Adipocyte (in vitro differentiated cells): ENCODE measurements around the gene C6orf136.
"Not testable (repeated sequence)": the region's sequence is repeated elsewhere in the genome, so short reads cannot be mapped to it uniquely, and the experiment has no call there.

Experiments used
- DNase-seq: peaks from one replicate; pipeline ENCODE4 v3.0.0-alpha.2; 2015; ENCODE audit warnings: low read depth
- H3K27me3 ChIP-seq: replicated peaks from 2 replicates; pipeline ENCODE4 v1.7.0; 2013; ENCODE audit warnings: mild to moderate bottlenecking, low read length, moderate library complexity; ENCODE audit not compliant: control insufficient read depth, insufficient read depth
- H3K36me3 ChIP-seq: 2 replicates; pipeline ENCODE4 v1.7.0; 2013; ENCODE audit warnings: low read length, mild to moderate bottlenecking, moderate library complexity; ENCODE audit not compliant: control insufficient read depth, insufficient read depth, severe bottlenecking
- H3K4me1 ChIP-seq: 2 replicates; pipeline ENCODE4 v1.7.0; 2013; ENCODE audit warnings: mild to moderate bottlenecking, low read length, moderate library complexity; ENCODE audit not compliant: control insufficient read depth, insufficient read depth
- H3K4me3 ChIP-seq: 2 replicates; pipeline ENCODE4 v1.7.0; 2013; ENCODE audit warnings: mild to moderate bottlenecking, low read length, moderate library complexity
- H3K9ac ChIP-seq: 2 replicates; pipeline ENCODE4 v1.7.0; 2013; ENCODE audit warnings: mild to moderate bottlenecking, low read length, moderate library complexity
- H3K9me3 ChIP-seq: 2 replicates; pipeline ENCODE4 v1.7.0; 2013; ENCODE audit warnings: mild to moderate bottlenecking, low read length, moderate library complexity; ENCODE audit not compliant: control insufficient read depth

C6orf136 gene

GRCh38 chr6:30644769-30645168 is 2.2 kb upstream of the C6orf136 start:
- DNase-seq: no peak
- Histone ChIP-seq H3K4me1 (peaks cover 7% of the 10 kb centered on the region), H3K4me3 (no peak overlapping the region), H3K36me3 (peaks cover 30% of the 10 kb centered on the region), H3K9me3 (no peaks in the 10 kb centered on the region), H3K9ac (no peak overlapping the region), H3K27me3 (no peaks in the 10 kb centered on the region)

GRCh38 chr6:30645989-30646388 is 944 bp upstream of the C6orf136 start:
- Histone ChIP-seq H3K9me3 (no peaks in the 10 kb centered on the region), H3K36me3 (peaks cover 23% of the 10 kb centered on the region), H3K27me3 (no peaks in the 10 kb centered on the region), H3K4me1 (peaks cover 7% of the 10 kb centered on the region), H3K4me3 (no peak overlapping the region), H3K9ac (peak overlapping the region; percentile 62)
- no peak for DNase-seq

- Histone ChIP-seq H3K36me3 (peaks cover 27% of the 10 kb centered on the region), H3K4me1 (peaks cover 7% of the 10 kb centered on the region)
- peak; percentile 80 for DNase-seq
Measured at GRCh38 chr6:30647242-30648116, 546 bp downstream of the C6orf136 start.

GRCh38 chr6:30651143-30651542 is 4.2 kb downstream of the C6orf136 start:
- no peak overlapping the region for H3K9ac ChIP-seq
- no peaks in the 10 kb centered on the region for H3K9me3 ChIP-seq
- H3K36me3 ChIP-seq: peaks cover 55% of the 10 kb centered on the region
- no peak overlapping the region for H3K4me3 ChIP-seq
- peaks cover 7% of the 10 kb centered on the region for H3K4me1 ChIP-seq
- no peaks in the 10 kb centered on the region for H3K27me3 ChIP-seq
- DNase-seq: no peak

More at GRCh38 chr6:30647242-30648116, 546 bp downstream of the C6orf136 start:
- Histone ChIP-seq H3K9me3 (no peaks in the 10 kb centered on the region), H3K27me3 (no peaks in the 10 kb centered on the region), H3K9ac (peak overlapping the region; percentile 93), H3K4me3 (peak overlapping the region; percentile 90)

- Histone ChIP-seq H3K4me3 (no peak overlapping the region), H3K9me3 (no peaks in the 10 kb centered on the region), H3K36me3 (peaks cover 93% of the 10 kb centered on the region), H3K9ac (no peak overlapping the region), H3K27me3 (no peaks in the 10 kb centered on the region), H3K4me1 (no peaks in the 10 kb centered on the region)
- no peak for DNase-seq
Measured at GRCh38 chr6:30654798-30655742, 8.1 kb downstream of the C6orf136 start.

GRCh38 chr6:30655743-30656094 is 8.8 kb downstream of the C6orf136 start:
- peaks cover 99% of the 10 kb centered on the region for H3K36me3 ChIP-seq
- H3K9me3 ChIP-seq: no peaks in the 10 kb centered on the region
- DNase-seq: no peak
- H3K4me3 ChIP-seq: no peak overlapping the region
- no peaks in the 10 kb centered on the region for H3K4me1 ChIP-seq
- H3K9ac ChIP-seq: no peak overlapping the region
- no peaks in the 10 kb centered on the region for H3K27me3 ChIP-seq

- no peak overlapping the region for H3K4me3 ChIP-seq
- H3K4me1 ChIP-seq: no peaks in the 10 kb centered on the region
- H3K9me3 ChIP-seq: no peaks in the 10 kb centered on the region
- peaks cover 95% of the 10 kb centered on the region for H3K36me3 ChIP-seq
- H3K9ac ChIP-seq: no peak overlapping the region
- no peak for DNase-seq
- no peaks in the 10 kb centered on the region for H3K27me3 ChIP-seq
Measured at GRCh38 chr6:30656513-30656912, 9.6 kb downstream of the C6orf136 start.

GRCh38 chr6:30657454-30657853 is 10.5 kb downstream of the C6orf136 start:
- Histone ChIP-seq H3K9ac (no peak overlapping the region), H3K36me3 (peaks cover 95% of the 10 kb centered on the region), H3K9me3 (no peaks in the 10 kb centered on the region), H3K27me3 (no peaks in the 10 kb centered on the region), H3K4me1 (no peaks in the 10 kb centered on the region), H3K4me3 (no peak overlapping the region)
- DNase-seq: no peak

- H3K9ac ChIP-seq, H3K9me3 ChIP-seq: not testable (repeated sequence)
- peaks cover 95% of the 10 kb centered on the region for H3K36me3 ChIP-seq
Measured at GRCh38 chr6:30657922-30658321, 11.0 kb downstream of the C6orf136 start.

GRCh38 chr6:30664994-30665767 is 18.2 kb downstream of the C6orf136 start:
- H3K36me3 ChIP-seq: peaks cover 78% of the 10 kb centered on the region
- H3K4me1 ChIP-seq: no peaks in the 10 kb centered on the region

More at GRCh38 chr6:30657922-30658321, 11.0 kb downstream of the C6orf136 start:
- H3K4me1 ChIP-seq, DNase-seq, H3K4me3 ChIP-seq, H3K27me3 ChIP-seq: not testable (repeated sequence)

More at GRCh38 chr6:30664994-30665767, 18.2 kb downstream of the C6orf136 start:
- Histone ChIP-seq H3K9ac (no peak overlapping the region), H3K9me3 (no peaks in the 10 kb centered on the region), H3K4me3 (no peak overlapping the region), H3K27me3 (no peaks in the 10 kb centered on the region)
- no peak for DNase-seq
